ENCODE results near the gene FBXW5.

Gene FBXW5

DNA sequence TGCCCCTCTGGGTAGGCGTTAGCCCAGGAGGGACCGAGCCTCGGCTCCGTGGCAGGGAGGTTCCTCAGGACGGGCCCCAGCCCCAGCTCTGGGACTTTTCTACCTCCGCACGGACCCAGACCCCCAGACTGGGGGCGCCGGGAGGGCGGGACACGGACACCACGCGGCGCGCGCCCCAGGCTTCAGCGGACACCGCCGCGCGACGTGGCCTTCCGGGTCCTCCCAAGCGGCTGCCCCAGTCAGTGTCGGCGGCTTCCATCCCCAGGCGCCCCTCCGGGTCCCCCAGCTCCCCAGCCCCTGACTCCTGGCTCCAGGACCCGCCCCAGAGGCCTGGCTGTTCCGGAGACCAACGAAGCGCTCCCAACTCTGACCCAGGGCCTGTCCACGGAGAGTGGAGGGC lies 41.3 kb upstream of the FBXW5 start:
- Mint-ChIP-seq H3K4me3 (no peak overlapping the region), H3K27me3 (ENCODE audit: low read depth) (peaks cover 12% of the 10 kb centered on the region)
- TF ChIP-seq CTCF (IDR thresholded peaks at IDR 0.05; ENCODE audit: unreplicated experiment in 3 of 3): no peak

GRCh38 chr9:136985027-136985602 lies 40.6 kb upstream of the FBXW5 start:
- no peaks in the 10 kb centered on the region for H3K36me3 Mint-ChIP-seq (ENCODE audit: low read depth)
- peaks cover 8% of the 10 kb centered on the region for H3K4me1 Mint-ChIP-seq
- peaks cover 12% of the 10 kb centered on the region for H3K27me3 Mint-ChIP-seq (ENCODE audit: low read depth)
- no peak overlapping the region for H3K4me3 Mint-ChIP-seq
- TF ChIP-seq CTCF (IDR thresholded peaks at IDR 0.05; ENCODE audit: unreplicated experiment in 3 of 3): no peak
- no peak overlapping the region for H3K27ac Mint-ChIP-seq
- H3K9me3 Mint-ChIP-seq: no peaks in the 10 kb centered on the region

More for the DNA sequence above, 41.3 kb upstream of the FBXW5 start:
- no peaks in the 10 kb centered on the region for H3K36me3 Mint-ChIP-seq (ENCODE audit: low read depth)
- no peak overlapping the region for H3K27ac Mint-ChIP-seq
- H3K9me3 Mint-ChIP-seq: no peaks in the 10 kb centered on the region
- H3K4me1 Mint-ChIP-seq: peaks cover 8% of the 10 kb centered on the region

DNA sequence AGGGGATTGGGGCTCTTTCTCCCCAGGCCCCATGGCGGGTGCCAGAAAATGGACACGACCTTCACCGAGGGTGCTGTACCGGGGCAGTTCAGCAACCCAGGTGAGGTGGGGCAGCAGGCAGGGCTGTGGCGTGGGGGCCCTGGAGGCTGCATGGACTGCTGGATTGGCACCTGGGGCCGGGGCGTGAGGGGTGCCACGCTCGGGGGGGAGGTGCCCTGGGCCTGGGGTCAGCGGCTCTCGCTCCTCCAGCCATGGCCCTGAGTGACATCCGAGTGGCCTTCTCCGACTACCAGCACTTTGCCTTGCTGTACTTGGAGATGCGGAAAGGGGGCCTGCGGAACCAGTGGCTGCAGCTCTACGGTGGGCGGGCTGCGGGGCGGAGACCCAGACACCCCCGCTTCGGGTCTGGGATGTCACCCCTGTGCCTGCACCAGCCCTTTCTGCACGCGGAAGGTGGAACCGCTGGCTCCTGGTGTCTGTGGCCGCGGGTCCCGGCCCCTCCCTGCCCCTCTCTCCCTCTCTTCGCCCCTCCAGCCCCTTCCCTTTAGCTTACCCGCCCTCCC lies 40.0 kb upstream of the FBXW5 start:
- Mint-ChIP-seq H3K9me3 (no peaks in the 10 kb centered on the region), H3K4me1 (peaks cover 8% of the 10 kb centered on the region), H3K27ac (no peak overlapping the region), H3K27me3 (ENCODE audit: low read depth) (peaks cover 12% of the 10 kb centered on the region), H3K36me3 (ENCODE audit: low read depth) (no peaks in the 10 kb centered on the region), H3K4me3 (no peak overlapping the region)
- no peak for TF ChIP-seq CTCF (IDR thresholded peaks at IDR 0.05; ENCODE audit: unreplicated experiment in 3 of 3)

DNA sequence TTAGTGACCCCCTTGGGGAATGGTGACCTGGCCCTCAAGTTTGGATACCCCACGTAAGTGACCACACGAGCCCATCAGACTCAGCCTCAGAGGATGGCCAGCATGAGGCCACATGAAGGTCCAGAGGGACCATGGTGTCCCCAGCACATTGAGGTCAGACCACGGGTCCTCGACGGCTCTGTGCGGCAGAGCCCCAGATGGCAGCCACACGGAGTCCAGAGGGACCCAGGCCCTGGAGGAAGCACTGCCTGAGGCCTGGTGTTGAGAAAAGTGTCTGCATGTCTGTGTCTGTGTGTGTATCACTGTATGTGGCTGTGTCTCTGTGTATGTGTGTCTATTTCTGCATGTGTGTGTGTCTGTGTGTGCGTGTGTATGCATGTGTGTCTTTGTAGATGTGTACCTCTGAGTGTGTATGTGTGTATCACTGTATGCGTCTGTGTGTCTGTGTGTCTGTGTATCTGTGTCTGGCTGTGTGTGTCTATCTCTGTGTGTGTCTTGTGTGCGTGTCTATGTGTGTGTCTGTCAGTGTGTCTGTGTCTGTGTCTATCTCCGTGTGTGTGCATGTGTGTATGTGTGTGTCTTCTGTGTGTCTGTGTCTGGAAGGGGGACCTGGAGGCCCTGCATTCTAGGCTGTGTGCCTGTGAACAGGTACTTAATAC lies 39.2 kb upstream of the FBXW5 start:
- Mint-ChIP-seq H3K4me1 (peaks cover 8% of the 10 kb centered on the region), H3K27me3 (ENCODE audit: low read depth) (peaks cover 6% of the 10 kb centered on the region), H3K27ac (peak overlapping the region in 1 of 3 experiments; percentile 13), H3K4me3 (peak overlapping the region in 2 of 3 experiments; percentile 2 to 6), H3K9me3 (no peaks in the 10 kb centered on the region), H3K36me3 (ENCODE audit: low read depth) (no peaks in the 10 kb centered on the region)
- TF ChIP-seq CTCF (IDR thresholded peaks at IDR 0.05; ENCODE audit: unreplicated experiment in 3 of 3): no peak

DNA sequence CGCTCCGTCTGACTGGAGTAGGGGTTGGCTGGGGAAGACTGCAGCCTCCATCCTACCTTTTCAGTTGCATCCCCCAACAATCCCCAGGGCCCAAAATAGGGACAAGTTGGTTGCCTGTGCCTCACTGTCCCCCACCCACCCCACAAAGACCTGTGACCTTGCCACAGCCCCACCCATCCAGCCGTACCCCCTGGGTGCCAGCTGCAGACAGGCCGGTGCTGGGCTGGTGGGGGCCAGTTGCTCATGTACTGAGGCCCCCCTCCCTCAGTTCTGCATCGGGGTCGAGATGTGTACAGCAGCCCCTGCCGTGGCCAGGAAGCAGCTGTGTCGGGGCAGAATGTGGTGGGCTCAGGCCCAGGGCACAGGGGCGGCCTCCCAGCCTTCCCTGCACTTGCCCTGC lies 38.6 kb upstream of the FBXW5 start:
- H3K36me3 Mint-ChIP-seq (ENCODE audit: low read depth): no peaks in the 10 kb centered on the region

More for the DNA sequence above, 38.6 kb upstream of the FBXW5 start:
- peaks cover 5% of the 10 kb centered on the region for H3K27me3 Mint-ChIP-seq (ENCODE audit: low read depth)
- peaks cover 8% of the 10 kb centered on the region for H3K4me1 Mint-ChIP-seq
- H3K4me3 Mint-ChIP-seq: no peak overlapping the region
- no peak overlapping the region for H3K27ac Mint-ChIP-seq
- no peaks in the 10 kb centered on the region for H3K9me3 Mint-ChIP-seq
- TF ChIP-seq CTCF (IDR thresholded peaks at IDR 0.05; ENCODE audit: unreplicated experiment in 3 of 3): no peak
